K562 (cell line): ENCODE results near the gene GPR152. TPM values are rescaled to one million over a fixed set of nuclear protein-coding genes. Genes with fewer than 3 reads are reported as not detected.

Experiments
- ATAC-seq: fragments of 200-7000 bp; cut with Tn5 transposase; 3 replicates; pipeline ENCODE4 v1.9.1; 2020; ENCODE audit warnings: moderate library complexity
- BruUV-seq: library from RNA; stranded (reverse); fragments of 400-500 nt; replicated peaks from 2 replicates; lab custom pipeline; 2021; lab: Mats Ljungman, UMichigan
- CTCF ChIA-PET: fragments of 300-600 bp; formaldehyde crosslinking; extraction: SDS; loops from one replicate; lab custom pipeline; 2021; ENCODE audit warnings: low intra/inter-chr PET ratio; lab: Yijun Ruan, JAX
- POLR2A ChIA-PET: fragments of 300-600, 350-650 bp; sonication (Branson Sonifier 250); formaldehyde crosslinking; extraction: SDS; loops from one replicate; lab custom pipeline; 2021; ENCODE audit warnings: antibody characterized with exemption, inconsistent platforms; lab: Yijun Ruan, JAX
- DNase-seq, 4 experiments: peaks; one replicate each; pipeline versions ENCODE4 v3.0.0 to v3.0.0-alpha.2; 2011 to 2018; ENCODE audit warnings: low spot score in 3 of 4, mixed read lengths in 3 of 4; ENCODE audit errors: extremely low read depth in 1 of 4
- FAIRE-seq: peaks from 2 replicates; lab custom pipeline; 2011; peaks lifted over from hg19 to GRCh38; lab: Jason Lieb, UNC
- H2AFZ ChIP-seq: 2 replicates; pipeline ENCODE4 v1.6.0; 2011; ENCODE audit warnings: low read depth, low read length, control low read depth, inconsistent platforms
- H3K27ac ChIP-seq: fragments of 200-600 bp; 3 replicates; pipeline ENCODE4 v1.8.0; 2011; ENCODE audit warnings: low read depth, mild to moderate bottlenecking, control low read depth, inconsistent platforms, low read length, moderate library complexity, mixed read lengths; ENCODE audit errors: extremely low read depth
- H3K27me3 ChIP-seq, 2 experiments: fragments of 300-600 bp in 1 of 2; 2 replicates in 1 of 2; 3 replicates in 1 of 2; pipeline versions ENCODE4 v1.6.0 to v1.8.0; 2011; ENCODE audit warnings: inconsistent platforms in 2 of 2, low read length in 2 of 2, mild to moderate bottlenecking in 1 of 2, mixed read lengths in 1 of 2, moderate library complexity in 1 of 2; ENCODE audit not compliant: control insufficient read depth in 2 of 2, insufficient read depth in 2 of 2
- H3K36me3 ChIP-seq: fragments of 300-600 bp; 3 replicates; pipeline ENCODE4 v1.8.0; 2011; ENCODE audit warnings: mild to moderate bottlenecking, low read length, inconsistent platforms; ENCODE audit not compliant: control insufficient read depth, insufficient read depth
- H3K4me1 ChIP-seq, 2 experiments: fragments of 200-600 bp in 1 of 2; replicated peaks in 1 of 2; 2 replicates in 1 of 2; 3 replicates in 1 of 2; pipeline versions ENCODE4 v1.5.1 to v1.8.0; 2011; ENCODE audit warnings: inconsistent platforms in 2 of 2, low read length in 2 of 2, mild to moderate bottlenecking in 1 of 2, mixed read lengths in 1 of 2, moderate library complexity in 1 of 2; ENCODE audit not compliant: control insufficient read depth in 2 of 2, insufficient read depth in 2 of 2
- H3K4me2 ChIP-seq: 2 replicates; pipeline ENCODE4 v1.6.1; 2011; ENCODE audit warnings: low read length, control low read depth, inconsistent platforms, mixed read lengths; ENCODE audit not compliant: insufficient read depth
- H3K4me3 ChIP-seq: fragments of 200-600 bp; sonication (generic), shearing (Covaris generic); 2 replicates; pipeline ENCODE4 v1.5.1; 2016; ENCODE audit warnings: control low read depth, inconsistent platforms
- H3K79me2 ChIP-seq: fragments of 200-600 bp; 3 replicates; pipeline ENCODE4 v1.8.0; 2011; ENCODE audit warnings: low read length, inconsistent platforms; ENCODE audit not compliant: control insufficient read depth, insufficient read depth
- H3K9ac ChIP-seq, 2 experiments: 2 replicates each; pipeline versions ENCODE4 v1.6.0 to v1.6.1; 2011; ENCODE audit warnings: low read depth in 2 of 2, low read length in 2 of 2, control low read depth in 1 of 2, inconsistent platforms in 1 of 2, mild to moderate bottlenecking in 1 of 2, mixed read lengths in 1 of 2; ENCODE audit not compliant: insufficient read depth in 1 of 2
- H3K9me1 ChIP-seq: one replicate; pipeline ENCODE4 v1.6.0; 2011; ENCODE audit warnings: inconsistent platforms, mild to moderate bottlenecking, low read length, moderate library complexity; ENCODE audit not compliant: control insufficient read depth, insufficient read depth
- H3K9me3 ChIP-seq: replicated peaks from 2 replicates; pipeline ENCODE4 v1.5.1; 2011; ENCODE audit warnings: low read depth, low read length, inconsistent platforms; ENCODE audit not compliant: control insufficient read depth, insufficient read depth
- H4K20me1 ChIP-seq: replicated peaks from 2 replicates; pipeline ENCODE4 v1.6.1; 2011; ENCODE audit warnings: low read length, inconsistent platforms, mixed read lengths; ENCODE audit not compliant: control insufficient read depth, insufficient read depth
- FOXP4 ChIP-seq: sonication (generic); formaldehyde crosslinking; IDR thresholded peaks from 2 replicates; pipeline ENCODE4 v1.8.0; 2022; ENCODE audit warnings: mild to moderate bottlenecking, missing genetic modification reagents, borderline replicate concordance
- HBP1 ChIP-seq: fragments of 450-650 bp; formaldehyde crosslinking; IDR thresholded peaks from 2 replicates; pipeline ENCODE4 v1.4.0; 2022; ENCODE audit warnings: missing genetic modification characterization
- HNRNPL ChIP-seq: fragments of 200-400 bp; formaldehyde crosslinking; IDR thresholded peaks from 2 replicates; pipeline ENCODE4 v1.6.1; 2017; ENCODE audit warnings: low read depth, mild to moderate bottlenecking, low read length
- MAFK ChIP-seq: IDR thresholded peaks from 2 replicates; pipeline ENCODE4 v1.6.1; 2011; ENCODE audit warnings: low read length, improper control_type of control experiment
- POLR2G ChIP-seq: fragments of 200-400 bp; formaldehyde crosslinking; IDR thresholded peaks from 2 replicates; pipeline ENCODE4 v1.6.1; 2017; ENCODE audit warnings: low read depth, mild to moderate bottlenecking, antibody characterized with exemption, low read length, moderate library complexity
- RBFOX2 ChIP-seq: fragments of 200-400 bp; formaldehyde crosslinking; IDR thresholded peaks from 2 replicates; pipeline ENCODE4 v1.6.1; 2017; ENCODE audit warnings: low read depth, mild to moderate bottlenecking, low read length, moderate library complexity
- SPI1 ChIP-seq: IDR thresholded peaks from 2 replicates; pipeline ENCODE4 v1.6.1; 2011; ENCODE audit warnings: low read depth, low read length, control low read depth, borderline replicate concordance
- WGBS: fragments of 100-300 bp; shearing (Covaris generic); methylation state at CpG from one replicate; pipeline ENCODE4 v1.1.6; 2016; ENCODE audit warnings: low coverage, mixed read lengths; ENCODE audit not compliant: insufficient coverage; ENCODE audit errors: missing lambda C conversion rate; 5-methylcytosine and 5-hydroxymethylcytosine counted together
- in situ Hi-C: fragments of 300-500 bp; cut with MboI; formaldehyde crosslinking; loops from 4 replicates; pipeline ENCODE4 v1.15.0; 2018; ENCODE audit warnings: inconsistent platforms, mixed read lengths
- intact Hi-C: fragments of 100-400 bp; cut with micrococcal nuclease; formaldehyde crosslinking; loops from 2 replicates; pipeline ENCODE4 v1.14.2; 2022
- polyA plus RNA-seq, 8 experiments: library from polyadenylated mRNA; depleted of rRNA in 4 of 8; stranded (reverse) in 5 of 8; unstranded in 3 of 8; fragments of >200 nt; fragmentation: Nextera tagmentation in 2 of 8; fragmentation: Illumina TruSeq in 1 of 8; extraction: Ambion mirVana in 2 of 8; extraction: Trizol in 1 of 8; gene quantifications; 2 replicates each; pipeline versions ENCODE4 v1.2.1 to v1.2.3, GENCODE V29; 2011 to 2014; ENCODE audit warnings: inconsistent platforms in 1 of 8, missing spikeins in 1 of 8
- total RNA-seq, 7 experiments: library from RNA; depleted of rRNA in 6 of 7; stranded (reverse); fragments of >200 nt in 6 of 7; fragmentation: Illumina TruSeq in 2 of 7; extraction: Trizol in 2 of 7; gene quantifications; 2 replicates each; pipeline versions ENCODE4 v1.2.1 to v1.2.3, GENCODE V29; 2011 to 2021; ENCODE audit warnings: low replicate concordance in 1 of 7

Gene GPR152
- total and polyA plus RNA-seq, 9 of the 15 experiments (the other 6 are each of a cell fraction or from before 2014, with no cell fraction given), result not detected

GRCh38 chr11:67418476-67419281 lies 33.9 kb downstream of the GPR152 start:
- ATAC-seq (no peak), DNase-seq (no peak), FAIRE-seq (no peak)
- no peak overlapping the region for H3K4me3 ChIP-seq
- no peaks in the 10 kb centered on the region for H3K36me3 ChIP-seq
- CTCF ChIA-PET, result no interaction called here
- TF ChIP-seq POLR2G (0 out of 2 replicates have a peak, but pooled peaks have one; percentile 34), SPI1 (peak; percentile 63; the same call in 1 of the 2 replicates), MAFK (no peak), FOXP4 (CRISPR knock-in tag) (no peak), HNRNPL (0 out of 2 replicates have a peak, but pooled peaks have one; percentile 13), HBP1 (CRISPR knock-in tag) (no peak), RBFOX2 (peak; percentile 36; the same call in 1 of the 2 replicates)
- peaks cover 8% of the 10 kb centered on the region; the same call in 1 of the 3 replicates for H3K79me2 ChIP-seq
- POLR2A ChIA-PET, result interaction anchor here (1.5 to 2.3 kb wide), 3 partner anchors 10 to 17 kb away, joined by 6 to 8 read pairs (median 7); partner anchors contain the start of gene PPP1CA
- WGBS, result 83% methylated on average over 25 of the region's 26 CpGs
- no peaks in the 10 kb centered on the region for H4K20me1 ChIP-seq
- no peak overlapping the region for H3K27ac ChIP-seq
- H3K4me1 ChIP-seq, result peaks cover 6 to 65% of the 10 kb centered on the region in 2 experiments
- H3K4me2 ChIP-seq, result no peak overlapping the region
- no peak overlapping the region for H2AFZ ChIP-seq
- H3K27me3 ChIP-seq, result no peaks in the 10 kb centered on the region
- no peak overlapping the region; a peak in 1 of 4 replicates for H3K9ac ChIP-seq
- H3K9me3 ChIP-seq, result no peaks in the 10 kb centered on the region
- no TSS peak for BruUV-seq
- intact Hi-C loops (no loop called here), in situ Hi-C loops (no loop called here)
- H3K9me1 ChIP-seq, result no peaks in the 10 kb centered on the region
